Natural killer cell (primary cell): ENCODE results near the gene ZEB2. TPM values are rescaled to one million over a fixed set of nuclear protein-coding genes. Genes with fewer than 3 reads are reported as not detected.

Experiments used
- ATAC-seq, 3 donors: fragments of 150-1000 bp in 2 of 3; fragments of 200-7000 bp in 1 of 3; cut with Tn5 transposase; 1 replicate in 1 of 3; 2 replicates in 2 of 3; pipeline ENCODE4 v1.10.0; 2021; ENCODE audit warnings: mild to moderate bottlenecking in 2 of 3, moderate library complexity in 2 of 3
- DNase-seq, 2 donors: peaks; one replicate each; pipeline versions ENCODE4 v3.0.0 to v3.0.0-alpha.2; 2013 to 2021; ENCODE audit warnings: mixed read lengths in 1 of 2
- H3K27ac ChIP-seq: one replicate; pipeline ENCODE4 v1.5.1; 2013; ENCODE audit warnings: mild to moderate bottlenecking, low read length
- H3K27me3 ChIP-seq: one replicate; pipeline ENCODE4 v1.6.1; 2013; ENCODE audit warnings: low read length; ENCODE audit not compliant: control insufficient read depth, insufficient read depth
- H3K36me3 ChIP-seq: one replicate; pipeline ENCODE4 v1.6.1; 2013; ENCODE audit warnings: low read length; ENCODE audit not compliant: control insufficient read depth, insufficient read depth
- H3K4me1 ChIP-seq: one replicate; pipeline ENCODE4 v1.6.1; 2013; ENCODE audit warnings: low read length; ENCODE audit not compliant: control insufficient read depth, insufficient read depth
- H3K4me3 ChIP-seq: one replicate; pipeline ENCODE4 v1.5.1; 2013; ENCODE audit warnings: low read length
- H3K9me3 ChIP-seq: one replicate; pipeline ENCODE4 v1.6.1; 2013; ENCODE audit warnings: low read length; ENCODE audit not compliant: control insufficient read depth, insufficient read depth
- H3K27ac Mint-ChIP-seq, 2 donors: one replicate each; pipeline ENCODE4 v1.8.0; 2022; ENCODE audit warnings: mild to moderate bottlenecking in 2 of 2, mixed read lengths in 2 of 2, moderate library complexity in 1 of 2
- H3K27me3 Mint-ChIP-seq, 2 donors: one replicate each; pipeline ENCODE4 v1.8.0; 2022; ENCODE audit warnings: low read depth in 2 of 2, mixed read lengths in 2 of 2
- H3K36me3 Mint-ChIP-seq: one replicate; pipeline ENCODE4 v1.8.0; 2022; ENCODE audit warnings: mixed read lengths
- H3K4me1 Mint-ChIP-seq, 2 donors: one replicate each; pipeline ENCODE4 v1.8.0; 2022; ENCODE audit warnings: mixed read lengths in 2 of 2
- H3K4me3 Mint-ChIP-seq: one replicate; pipeline ENCODE4 v1.8.0; 2022; ENCODE audit warnings: mild to moderate bottlenecking, moderate library complexity, mixed read lengths
- H3K9me3 Mint-ChIP-seq, 2 donors: one replicate each; pipeline ENCODE4 v1.8.0; 2022; ENCODE audit warnings: mixed read lengths in 2 of 2
- WGBS: methylation state at CpG from one replicate; pipeline ENCODE4 v1.1.7; 2013; ENCODE audit warnings: missing lambda C conversion rate; ENCODE audit not compliant: insufficient coverage; 5-methylcytosine and 5-hydroxymethylcytosine counted together
- intact Hi-C: fragments of 100-400 bp; cut with micrococcal nuclease; formaldehyde crosslinking; loops from one replicate; pipeline ENCODE4 v1.14.2; 2022
- total RNA-seq, 4 donors: library from RNA; stranded (reverse); fragments of 120-200 nt in 1 of 4; gene quantifications; one replicate each; pipeline versions ENCODE4 v1.2.3 to v1.2.4, GENCODE V29; 2013 to 2022
- TF ChIP-seq, protein P1 (sequence below): fragments of 200-600 bp; IDR thresholded peaks from one replicate; pipeline ENCODE4 v1.8.0; 2022; ENCODE audit warnings: antibody characterized with exemption

The ZEB2 gene
- total RNA-seq, 3 donors from 2014 or later (not counting 1 experiment from before 2014, with no cell fraction given), result 718 to 1,143 (median 944) TPM

DNA sequence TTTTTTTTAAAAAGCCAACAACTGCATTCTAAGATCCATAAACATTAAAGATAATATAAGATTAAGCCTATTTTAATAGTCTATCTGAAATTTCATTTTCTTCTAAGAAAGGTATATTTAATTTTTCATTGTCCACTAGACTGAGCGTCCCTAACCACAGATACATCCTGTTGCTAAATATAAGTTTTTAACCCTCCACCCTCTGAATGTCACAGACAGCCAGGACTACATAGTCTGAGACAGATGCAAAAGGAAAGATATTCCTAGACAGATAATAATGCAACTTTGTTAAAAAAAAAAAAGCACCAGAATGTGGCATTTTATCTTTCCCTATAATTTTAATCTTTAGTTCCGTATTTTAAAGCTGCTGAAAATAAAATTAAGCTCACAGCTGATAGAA is 114.6 kb downstream of the ZEB2 start:
- peaks cover 6% of the 10 kb centered on the region for H3K36me3 Mint-ChIP-seq
- H3K27me3 ChIP-seq, result no peaks in the 10 kb centered on the region

DNA sequence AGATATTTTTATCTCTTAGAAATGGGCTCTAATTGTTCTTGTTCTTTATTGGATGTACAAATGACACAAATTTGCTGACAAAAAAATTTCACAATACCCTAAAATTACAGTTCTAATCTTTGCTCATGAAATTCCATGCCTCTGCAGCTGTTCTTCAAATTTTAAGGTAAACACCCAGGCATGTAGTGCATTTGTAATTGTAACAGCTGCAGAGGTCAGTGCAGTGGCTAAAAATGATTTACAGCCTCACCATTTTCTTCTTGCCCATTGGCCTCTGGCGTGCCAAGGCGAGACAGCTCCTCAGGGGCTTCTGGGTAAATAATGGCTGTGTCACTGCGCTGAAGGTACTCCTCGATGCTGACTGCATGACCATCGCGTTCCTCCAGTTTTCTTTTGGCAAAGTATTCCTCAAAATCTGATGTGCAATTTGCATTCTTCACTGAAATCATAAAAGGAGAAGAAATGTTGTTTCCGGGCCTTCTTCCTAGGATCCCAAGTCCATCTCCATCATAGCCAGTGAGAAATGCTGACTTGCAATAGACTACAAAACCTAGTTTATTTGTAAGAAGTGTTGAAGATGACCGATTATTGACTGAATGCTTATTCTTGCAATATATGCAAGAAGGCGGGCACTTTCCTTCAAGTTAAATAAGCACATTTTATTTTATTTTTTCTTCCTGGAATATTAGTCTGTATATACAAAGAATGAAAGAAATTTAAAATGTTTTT is 115.2 kb downstream of the ZEB2 start:
- intact Hi-C loops, result no loop called here
- ATAC-seq (no peak), DNase-seq (no peak)
- Mint-ChIP-seq H3K9me3 (no peaks in the 10 kb centered on the region), H3K4me1 (peaks cover 45 to 54% of the 10 kb centered on the region in 2 donors), H3K36me3 (peaks cover 11% of the 10 kb centered on the region), H3K4me3 (no peak overlapping the region), H3K27ac (peak overlapping the region; percentile 79 to 96), H3K27me3 (no peaks in the 10 kb centered on the region)
- Histone ChIP-seq H3K4me3 (no peak overlapping the region), H3K36me3 (peaks cover 80% of the 10 kb centered on the region), H3K27me3 (no peaks in the 10 kb centered on the region), H3K9me3 (no peaks in the 10 kb centered on the region), H3K4me1 (peaks cover 6% of the 10 kb centered on the region), H3K27ac (no peak overlapping the region)
- TF ChIP-seq, protein P1, sequence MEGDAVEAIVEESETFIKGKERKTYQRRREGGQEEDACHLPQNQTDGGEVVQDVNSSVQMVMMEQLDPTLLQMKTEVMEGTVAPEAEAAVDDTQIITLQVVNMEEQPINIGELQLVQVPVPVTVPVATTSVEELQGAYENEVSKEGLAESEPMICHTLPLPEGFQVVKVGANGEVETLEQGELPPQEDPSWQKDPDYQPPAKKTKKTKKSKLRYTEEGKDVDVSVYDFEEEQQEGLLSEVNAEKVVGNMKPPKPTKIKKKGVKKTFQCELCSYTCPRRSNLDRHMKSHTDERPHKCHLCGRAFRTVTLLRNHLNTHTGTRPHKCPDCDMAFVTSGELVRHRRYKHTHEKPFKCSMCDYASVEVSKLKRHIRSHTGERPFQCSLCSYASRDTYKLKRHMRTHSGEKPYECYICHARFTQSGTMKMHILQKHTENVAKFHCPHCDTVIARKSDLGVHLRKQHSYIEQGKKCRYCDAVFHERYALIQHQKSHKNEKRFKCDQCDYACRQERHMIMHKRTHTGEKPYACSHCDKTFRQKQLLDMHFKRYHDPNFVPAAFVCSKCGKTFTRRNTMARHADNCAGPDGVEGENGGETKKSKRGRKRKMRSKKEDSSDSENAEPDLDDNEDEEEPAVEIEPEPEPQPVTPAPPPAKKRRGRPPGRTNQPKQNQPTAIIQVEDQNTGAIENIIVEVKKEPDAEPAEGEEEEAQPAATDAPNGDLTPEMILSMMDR, result no peak
- 96% methylated on average over 7 of the region's 9 CpGs for WGBS

More for the DNA sequence above, 114.6 kb downstream of the ZEB2 start:
- Mint-ChIP-seq H3K4me3 (no peak overlapping the region), H3K27me3 (no peaks in the 10 kb centered on the region), H3K27ac (peak overlapping the region; percentile 79 to 96), H3K9me3 (no peaks in the 10 kb centered on the region), H3K4me1 (peaks cover 45 to 54% of the 10 kb centered on the region in 2 donors)
- no peak overlapping the region for H3K27ac ChIP-seq
- peaks cover 75% of the 10 kb centered on the region for H3K36me3 ChIP-seq
- intact Hi-C loops, result no loop called here
- TF ChIP-seq, protein P1, result no peak
- DNase-seq (no peak), ATAC-seq (no peak)
- H3K4me3 ChIP-seq, result no peak overlapping the region
- no peaks in the 10 kb centered on the region for H3K9me3 ChIP-seq
- H3K4me1 ChIP-seq, result peaks cover 6% of the 10 kb centered on the region
- WGBS, result no CpG with 5 or more reads among the region's 2 CpGs

DNA sequence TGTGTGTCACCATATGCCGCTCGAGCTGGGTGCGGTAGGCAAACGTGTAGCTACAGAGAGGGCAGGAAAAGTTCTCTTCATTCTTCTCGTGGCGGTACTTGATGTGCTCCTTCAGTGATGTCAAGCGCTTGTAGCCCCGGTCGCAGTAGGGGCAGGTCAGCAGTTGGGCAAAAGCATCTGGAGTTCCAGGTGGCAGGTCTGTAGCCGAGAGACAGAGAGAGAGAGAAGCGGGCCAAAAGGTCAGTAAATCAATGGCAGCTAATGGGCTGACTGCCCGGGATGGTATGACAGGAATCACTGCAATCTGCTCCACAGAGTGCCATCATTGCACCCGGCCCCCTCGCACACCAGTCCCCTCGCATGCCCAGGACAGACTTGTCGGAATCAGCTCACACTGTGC is 116.0 kb downstream of the ZEB2 start:
- peak overlapping the region in 1 of 2 donors; percentile 96 for H3K27ac Mint-ChIP-seq

More for the DNA sequence above, 116.0 kb downstream of the ZEB2 start:
- no peaks in the 10 kb centered on the region for H3K9me3 Mint-ChIP-seq
- peaks cover 82% of the 10 kb centered on the region for H3K36me3 ChIP-seq
- H3K27me3 ChIP-seq, result no peaks in the 10 kb centered on the region
- H3K27ac ChIP-seq, result no peak overlapping the region
- TF ChIP-seq, protein P1, result no peak
- no peaks in the 10 kb centered on the region for H3K27me3 Mint-ChIP-seq
- ATAC-seq (no peak), DNase-seq (no peak)
- H3K36me3 Mint-ChIP-seq, result peaks cover 19% of the 10 kb centered on the region
- H3K4me1 ChIP-seq, result peaks cover 6% of the 10 kb centered on the region
- no peaks in the 10 kb centered on the region for H3K9me3 ChIP-seq
- H3K4me3 Mint-ChIP-seq, result no peak overlapping the region
- no peak overlapping the region for H3K4me3 ChIP-seq
- H3K4me1 Mint-ChIP-seq, result peaks cover 42 to 53% of the 10 kb centered on the region in 2 donors
- intact Hi-C loops, result no loop called here
- 97% methylated on average over 15 of the region's 16 CpGs for WGBS
